HEK293T (cell line): ENCODE measurements around the gene DST.

Experiments used
- CTCF ChIA-PET: fragments of 350-600 bp; formaldehyde crosslinking; extraction: SDS; loops from one replicate; lab custom pipeline; 2021; ENCODE audit warnings: antibody characterized with exemption, inconsistent platforms; lab: Yijun Ruan, JAX
- POLR2A ChIA-PET: fragments of 350-600 bp; formaldehyde crosslinking; extraction: SDS; loops from one replicate; lab custom pipeline; 2020; ENCODE audit warnings: antibody characterized with exemption, inconsistent platforms; lab: Yijun Ruan, JAX
- DNase-seq: peaks from one replicate; pipeline ENCODE4 v3.0.0; 2012; ENCODE audit warnings: mixed read lengths; ENCODE audit errors: extremely low spot score
- ARNT ChIP-seq: fragments of 450-650 bp; IDR thresholded peaks from 2 replicates; pipeline ENCODE4 v1.6.1; 2017; ENCODE audit warnings: mild to moderate bottlenecking
- BHLHE40 ChIP-seq: fragments of 450-650 bp; IDR thresholded peaks from 2 replicates; pipeline ENCODE4 v1.6.1; 2016; ENCODE audit warnings: mild to moderate bottlenecking, moderate library complexity, borderline replicate concordance
- CTBP1 ChIP-seq: fragments of 450-650 bp; IDR thresholded peaks from 2 replicates; pipeline ENCODE4 v1.6.1; 2016; ENCODE audit warnings: borderline replicate concordance
- ELF4 ChIP-seq: fragments of 450-650 bp; IDR thresholded peaks from 2 replicates; pipeline ENCODE4 v1.6.1; 2017; ENCODE audit warnings: antibody characterized with exemption
- FOXA1 ChIP-seq: fragments of 450-650 bp; IDR thresholded peaks from 2 replicates; pipeline ENCODE4 v1.6.1; 2016; ENCODE audit warnings: mild to moderate bottlenecking
- FOXK2 ChIP-seq: fragments of 450-650 bp; IDR thresholded peaks from 2 replicates; pipeline ENCODE4 v1.6.1; 2016; ENCODE audit warnings: mild to moderate bottlenecking
- FOXM1 ChIP-seq: fragments of 450-650 bp; IDR thresholded peaks from 2 replicates; pipeline ENCODE4 v1.6.1; 2017; ENCODE audit warnings: mild to moderate bottlenecking, borderline replicate concordance
- HDGF ChIP-seq: fragments of 450-650 bp; IDR thresholded peaks from 2 replicates; pipeline ENCODE4 v1.6.1; 2017; ENCODE audit warnings: antibody characterized with exemption, borderline replicate concordance
- L3MBTL2 ChIP-seq: fragments of 450-650 bp; conservative IDR thresholded peaks from 2 replicates; pipeline ENCODE4 v1.6.1; 2016; ENCODE audit warnings: mild to moderate bottlenecking
- LEF1 ChIP-seq: fragments of 450-650 bp; IDR thresholded peaks from 2 replicates; pipeline ENCODE4 v1.6.1; 2017; ENCODE audit warnings: mild to moderate bottlenecking, borderline replicate concordance
- NFRKB ChIP-seq: fragments of 450-650 bp; IDR thresholded peaks from 2 replicates; pipeline ENCODE4 v1.6.1; 2016; ENCODE audit warnings: mild to moderate bottlenecking, moderate library complexity
- SP1 ChIP-seq: fragments of 450-650 bp; IDR thresholded peaks from 2 replicates; pipeline ENCODE4 v1.6.1; 2017
- SUZ12 ChIP-seq: fragments of 450-650 bp; IDR thresholded peaks from 2 replicates; pipeline ENCODE4 v1.6.1; 2016; ENCODE audit warnings: mild to moderate bottlenecking
- TARDBP ChIP-seq: fragments of 450-650 bp; IDR thresholded peaks from 2 replicates; pipeline ENCODE4 v1.6.1; 2016
- ZNF384 ChIP-seq: fragments of 450-650 bp; IDR thresholded peaks from 2 replicates; pipeline ENCODE4 v1.6.1; 2016
- TF ChIP-seq, protein P1 (sequence below): fragments of 450-650 bp; IDR thresholded peaks from 2 replicates; pipeline ENCODE4 v1.6.1; 2016

The DST gene

DNA sequence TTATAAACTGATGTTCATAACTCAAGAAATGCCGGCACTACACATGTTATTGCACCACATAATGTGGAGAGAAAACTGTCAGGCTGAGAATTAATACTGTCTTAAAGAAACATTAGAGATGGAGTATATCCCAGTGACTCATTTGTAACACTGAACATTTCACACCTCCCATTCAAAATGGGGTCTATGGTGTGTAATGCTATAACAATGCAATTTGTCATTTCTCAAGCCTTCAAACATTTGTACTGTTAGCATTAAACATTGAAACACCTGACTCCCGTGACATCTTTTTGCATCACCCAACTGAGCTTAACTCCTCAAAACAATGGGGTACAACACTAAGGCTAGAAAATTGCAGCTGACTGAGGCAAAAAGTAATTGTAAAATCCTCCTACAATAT, 151.7 kb downstream of the DST start:
- ChIA-PET CTCF (interaction anchor here (1.4 kb wide), 1 partner anchor 79 kb away, joined by 4 read pairs; no protein-coding TSS in a partner anchor), POLR2A (interaction anchor here (1.6 kb wide), 1 partner anchor 51 kb away, joined by 7 read pairs; no protein-coding TSS in a partner anchor)
- no peak for TF ChIP-seq ARNT
- no peak for TF ChIP-seq SUZ12
- no peak for TF ChIP-seq HDGF
- TF ChIP-seq FOXK2 = no peak
- no peak for TF ChIP-seq BHLHE40
- TF ChIP-seq FOXA1 = no peak
- TF ChIP-seq TARDBP = no peak
- TF ChIP-seq FOXM1 = no peak
- no peak for TF ChIP-seq SP1
- TF ChIP-seq NFRKB = no peak
- no peak for TF ChIP-seq L3MBTL2
- no peak for DNase-seq

DNA sequence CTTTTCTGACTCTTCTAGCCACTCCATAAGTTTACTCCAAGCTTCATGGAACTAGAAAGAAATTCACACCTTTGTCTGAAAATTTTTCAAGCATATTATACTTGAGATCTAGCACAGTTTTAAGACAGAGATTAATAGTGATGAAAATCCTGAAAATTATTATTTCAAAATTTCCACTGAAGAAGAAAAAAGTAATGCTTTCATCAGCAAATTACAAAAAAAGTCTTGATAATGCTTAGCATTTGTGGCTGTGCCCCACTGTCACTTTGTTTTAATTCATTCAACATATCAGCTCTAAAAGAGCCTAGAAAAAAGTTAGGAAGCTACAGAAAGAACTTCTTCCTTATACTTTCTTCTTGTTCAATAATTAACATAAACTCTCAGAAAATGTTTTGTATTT, 153.1 kb downstream of the DST start:
- no peak for DNase-seq
- ChIA-PET CTCF (no interaction called here), POLR2A (no interaction called here)
- TF ChIP-seq ELF4 (no peak), FOXA1 (no peak), FOXM1 (no peak), SUZ12 (no peak), CTBP1 (no peak)

DNA sequence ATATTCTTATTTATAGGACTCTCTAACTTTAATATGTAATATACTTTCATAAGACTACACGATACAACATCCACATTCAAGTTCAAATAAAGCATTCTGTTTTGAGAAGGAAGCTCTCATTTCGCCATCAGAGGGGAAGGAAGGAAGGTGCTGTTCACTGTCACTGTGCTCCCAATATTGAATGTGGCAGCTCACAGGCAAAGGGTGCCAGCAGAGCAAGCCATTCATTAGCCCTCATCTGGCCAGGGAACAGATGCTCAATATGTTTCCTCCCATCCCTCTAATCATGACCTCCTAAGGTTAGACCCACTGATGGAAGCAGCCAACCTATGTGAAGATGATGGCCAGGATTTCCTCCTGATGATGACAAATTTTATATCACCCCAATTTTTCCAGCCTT, 154.4 kb downstream of the DST start:
- ChIA-PET POLR2A (no interaction called here), CTCF (interaction anchor here (0.8 kb wide), 1 partner anchor 107 kb away, joined by 4 read pairs; no protein-coding TSS in a partner anchor)
- DNase-seq = no peak

DNA sequence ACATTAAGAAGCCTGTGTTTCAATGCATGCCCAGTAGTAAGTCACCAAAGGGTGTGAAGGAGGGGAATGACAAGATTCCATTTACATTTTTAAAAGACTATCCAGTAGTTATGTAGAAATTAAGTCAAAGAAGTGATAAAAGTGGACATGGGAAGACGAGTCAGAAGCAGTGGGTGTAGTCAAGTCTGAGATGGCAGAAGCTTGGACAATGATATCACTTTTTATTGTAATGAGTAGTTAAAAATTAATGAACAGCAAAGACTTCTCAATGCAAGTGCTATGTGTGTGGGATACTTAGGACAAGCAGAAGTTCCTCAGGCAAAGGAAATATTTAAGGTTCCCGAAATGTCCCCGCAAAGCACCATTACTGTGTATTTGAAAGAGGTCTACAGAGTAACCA, 156.0 kb downstream of the DST start:
- CTCF ChIA-PET = no interaction called here
- TF ChIP-seq BHLHE40 (no peak), CTBP1 (no peak), NFRKB (no peak), FOXA1 (no peak), SUZ12 (no peak), FOXM1 (no peak), ELF4 (no peak), SP1 (no peak), HDGF (no peak), ZNF384 (no peak), TARDBP (no peak), ARNT (no peak), FOXK2 (no peak), LEF1 (no peak), L3MBTL2 (no peak)
- TF ChIP-seq, protein P1, sequence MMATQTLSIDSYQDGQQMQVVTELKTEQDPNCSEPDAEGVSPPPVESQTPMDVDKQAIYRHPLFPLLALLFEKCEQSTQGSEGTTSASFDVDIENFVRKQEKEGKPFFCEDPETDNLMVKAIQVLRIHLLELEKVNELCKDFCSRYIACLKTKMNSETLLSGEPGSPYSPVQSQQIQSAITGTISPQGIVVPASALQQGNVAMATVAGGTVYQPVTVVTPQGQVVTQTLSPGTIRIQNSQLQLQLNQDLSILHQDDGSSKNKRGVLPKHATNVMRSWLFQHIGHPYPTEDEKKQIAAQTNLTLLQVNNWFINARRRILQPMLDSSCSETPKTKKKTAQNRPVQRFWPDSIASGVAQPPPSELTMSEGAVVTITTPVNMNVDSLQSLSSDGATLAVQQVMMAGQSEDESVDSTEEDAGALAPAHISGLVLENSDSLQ = no peak

More for the DNA sequence above, 154.4 kb downstream of the DST start:
- no peak for TF ChIP-seq SP1
- no peak for TF ChIP-seq FOXA1
- TF ChIP-seq CTBP1 = no peak
- TF ChIP-seq HDGF = no peak
- TF ChIP-seq NFRKB = no peak
- TF ChIP-seq BHLHE40 = no peak
- TF ChIP-seq ELF4 = no peak
- no peak for TF ChIP-seq TARDBP
- TF ChIP-seq SUZ12 = no peak
- TF ChIP-seq FOXK2 = no peak
- no peak for TF ChIP-seq L3MBTL2
- TF ChIP-seq FOXM1 = no peak

DNA sequence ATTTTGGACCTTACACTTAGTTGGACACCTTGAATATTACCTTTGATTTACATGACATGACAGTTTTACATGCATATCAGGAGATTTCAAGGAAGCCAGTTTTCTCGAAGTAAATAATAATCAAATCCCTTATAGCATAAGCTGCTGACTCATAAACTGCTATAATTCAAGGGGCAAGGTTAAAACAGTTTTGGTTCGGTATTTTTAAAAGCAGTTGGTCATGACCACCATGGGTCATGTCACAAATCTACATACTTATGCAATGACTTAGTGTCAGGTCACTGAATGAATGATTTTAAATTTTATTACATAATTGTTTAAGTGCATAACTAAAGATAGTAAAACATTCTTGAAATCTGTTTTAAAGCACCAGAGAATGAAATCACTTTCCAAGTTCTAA, 158.0 kb downstream of the DST start:
- ChIA-PET CTCF (no interaction called here), POLR2A (no interaction called here)
- DNase-seq = no peak
- TF ChIP-seq, protein P1 = no peak
- TF ChIP-seq SP1 (no peak), FOXA1 (no peak), SUZ12 (no peak), ARNT (no peak), NFRKB (no peak), TARDBP (no peak), FOXK2 (no peak), FOXM1 (no peak), L3MBTL2 (no peak), ZNF384 (no peak)

More for the DNA sequence above, 156.0 kb downstream of the DST start:
- no peak for DNase-seq
- POLR2A ChIA-PET = no interaction called here

DNA sequence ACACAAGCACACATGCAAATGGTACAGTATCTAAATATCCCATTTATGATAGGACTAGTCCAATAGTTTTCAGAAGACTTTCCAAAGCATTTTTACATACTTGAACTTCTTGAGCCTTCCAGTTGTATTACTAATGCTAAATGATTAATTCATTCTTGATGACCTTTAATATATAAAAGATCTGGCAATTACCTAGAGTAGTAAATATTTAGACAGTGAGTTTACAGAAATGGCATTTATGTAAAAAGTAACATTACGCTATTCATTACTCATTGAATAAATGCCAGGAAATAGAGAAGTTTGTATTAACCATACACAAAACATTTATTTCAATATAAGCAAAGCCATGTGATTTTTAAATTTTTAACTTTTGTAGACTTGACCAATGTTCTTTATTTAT, 158.8 kb downstream of the DST start:
- no peak for DNase-seq
- ChIA-PET POLR2A (no interaction called here), CTCF (no interaction called here)
- TF ChIP-seq, protein P1 = no peak
- TF ChIP-seq ELF4 = no peak
- no peak for TF ChIP-seq BHLHE40
- no peak for TF ChIP-seq HDGF
- TF ChIP-seq FOXK2 = no peak
- TF ChIP-seq CTBP1 = no peak
- TF ChIP-seq SUZ12 = no peak
- TF ChIP-seq L3MBTL2 = no peak
- no peak for TF ChIP-seq LEF1
- no peak for TF ChIP-seq FOXM1
